Measurements from ENCODE around the gene PGGT1B.
"Not testable (repeated sequence)": the region's sequence is repeated elsewhere in the genome, so short reads cannot be mapped to it uniquely, and the experiment has no call there.

Gene PGGT1B

GRCh38 chr5:115249379-115249778, 13.3 kb downstream of the PGGT1B start:
- not testable (repeated sequence) for DNase-seq

GRCh38 chr5:115246361-115246991, 16.2 kb downstream of the PGGT1B start:
- peak; percentile 28 for DNase-seq

- no peak for DNase-seq
Observed at GRCh38 chr5:115243412-115243811, 19.3 kb downstream of the PGGT1B start.

- DNase-seq = no peak
Observed at GRCh38 chr5:115241881-115242642, 20.6 kb downstream of the PGGT1B start.

GRCh38 chr5:115237066-115237465, 25.6 kb downstream of the PGGT1B start:
- no peak for DNase-seq

- DNase-seq = no peak
Observed at GRCh38 chr5:115236599-115236998, 26.1 kb downstream of the PGGT1B start.

- DNase-seq = no peak
Observed at GRCh38 chr5:115231598-115231997, 31.1 kb downstream of the PGGT1B start.

GRCh38 chr5:115229606-115230005, 33.1 kb downstream of the PGGT1B start:
- no peak for DNase-seq

GRCh38 chr5:115227281-115227680, 35.4 kb downstream of the PGGT1B start:
- no peak for DNase-seq

- DNase-seq = no peak
Observed at GRCh38 chr5:115214541-115214940, 48.1 kb downstream of the PGGT1B start.

- no peak for DNase-seq
Observed at GRCh38 chr5:115209279-115209678, 53.4 kb downstream of the PGGT1B start.

- DNase-seq = no peak
Observed at GRCh38 chr5:115202952-115203351, 59.7 kb downstream of the PGGT1B start.

- DNase-seq = no peak
Observed at GRCh38 chr5:115196161-115196560, 66.5 kb downstream of the PGGT1B start.

- no peak for DNase-seq
Observed at GRCh38 chr5:115194676-115195075, 68.0 kb downstream of the PGGT1B start.

- DNase-seq = no peak
Observed at GRCh38 chr5:115193295-115193694, 69.4 kb downstream of the PGGT1B start.

GRCh38 chr5:115192098-115192497, 70.6 kb downstream of the PGGT1B start:
- no peak for DNase-seq

GRCh38 chr5:115191474-115192031, 71.1 kb downstream of the PGGT1B start:
- DNase-seq = no peak

GRCh38 chr5:115190388-115190787, 72.3 kb downstream of the PGGT1B start:
- DNase-seq = no peak

- DNase-seq = no peak
Observed at GRCh38 chr5:115189866-115190265, 72.8 kb downstream of the PGGT1B start.

GRCh38 chr5:115186794-115187193, 75.9 kb downstream of the PGGT1B start:
- no peak for DNase-seq

GRCh38 chr5:115184770-115185169, 77.9 kb downstream of the PGGT1B start:
- DNase-seq = no peak

GRCh38 chr5:115181757-115182156, 80.9 kb downstream of the PGGT1B start:
- DNase-seq = no peak

GRCh38 chr5:115180165-115180709, 82.4 kb downstream of the PGGT1B start:
- no peak for DNase-seq
